ENCODE data around the gene SQSTM1. TPM values are rescaled to one million over a fixed set of nuclear protein-coding genes. Genes with fewer than 3 reads are reported as not detected.

Gene SQSTM1
- total and polyA plus RNA-seq, 2 donors (not counting 1 experiment from before 2014, with no cell fraction given): 212 to 1,894 TPM

DNA sequence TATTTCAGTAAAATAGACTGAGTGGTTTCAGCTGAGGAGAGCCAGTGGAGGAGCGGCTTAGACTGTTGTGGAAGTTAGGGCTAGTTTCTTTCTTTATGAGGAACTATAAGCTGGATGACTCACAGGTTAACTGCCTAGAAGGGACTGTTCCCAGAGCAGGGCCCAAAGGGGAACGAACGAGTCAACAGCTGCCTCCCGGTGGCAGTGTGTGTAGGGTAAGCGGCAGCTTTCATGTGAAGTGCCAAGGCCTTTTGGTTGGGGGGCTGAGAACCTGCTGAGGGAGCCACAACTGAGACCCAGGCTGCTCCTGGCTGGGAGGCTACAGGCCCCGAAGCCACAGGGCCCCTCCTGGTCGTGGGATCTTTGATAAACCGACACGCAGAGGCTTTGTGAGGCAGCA is 7.0 kb downstream of the SQSTM1 start:
- Histone ChIP-seq H3K27ac (ENCODE audit: insufficient read depth, low read length) (no peak overlapping the region), H3K9me3 (ENCODE audit: control insufficient read depth, insufficient read depth, low read depth, low read length) (no peaks in the 10 kb centered on the region), H2AFZ (ENCODE audit: low read length) (no peak overlapping the region), H3K79me2 (ENCODE audit: control insufficient read depth, insufficient read depth, low read length) (peaks cover 48% of the 10 kb centered on the region), H3K9ac (ENCODE audit: insufficient read depth, low read length) (no peak overlapping the region), H3K36me3 (ENCODE audit: control insufficient read depth, insufficient read depth, low read length) (peaks cover 55% of the 10 kb centered on the region), H3K4me3 (replicated peaks in 1 of 4; ENCODE audit: control extremely low read depth in 1 of 4, insufficient read depth in 1 of 4, low read depth in 3 of 4, low read length in 4 of 4) (peak overlapping the region in 1 of 4 experiments; percentile 20), H3K4me1 (ENCODE audit: control insufficient read depth, extremely low read depth, insufficient read depth, low read length) (peaks cover 11% of the 10 kb centered on the region), H4K20me1 (ENCODE audit: control insufficient read depth, extremely low read depth, insufficient read depth, low read length) (peaks cover 2% of the 10 kb centered on the region), H3K4me2 (ENCODE audit: extremely low read depth, insufficient read depth, low read length) (no peak overlapping the region), H3K27me3 (ENCODE audit: control insufficient read depth, insufficient read depth, low read length) (no peaks in the 10 kb centered on the region)
- DNase-seq (ENCODE audit: low read depth in 2 of 2): peak; percentile 41 to 49
- no peak for TF ChIP-seq EZH2 (IDR thresholded peaks at IDR 0.05; ENCODE audit: low read length, missing control alignments)
- TF ChIP-seq, protein P1, sequence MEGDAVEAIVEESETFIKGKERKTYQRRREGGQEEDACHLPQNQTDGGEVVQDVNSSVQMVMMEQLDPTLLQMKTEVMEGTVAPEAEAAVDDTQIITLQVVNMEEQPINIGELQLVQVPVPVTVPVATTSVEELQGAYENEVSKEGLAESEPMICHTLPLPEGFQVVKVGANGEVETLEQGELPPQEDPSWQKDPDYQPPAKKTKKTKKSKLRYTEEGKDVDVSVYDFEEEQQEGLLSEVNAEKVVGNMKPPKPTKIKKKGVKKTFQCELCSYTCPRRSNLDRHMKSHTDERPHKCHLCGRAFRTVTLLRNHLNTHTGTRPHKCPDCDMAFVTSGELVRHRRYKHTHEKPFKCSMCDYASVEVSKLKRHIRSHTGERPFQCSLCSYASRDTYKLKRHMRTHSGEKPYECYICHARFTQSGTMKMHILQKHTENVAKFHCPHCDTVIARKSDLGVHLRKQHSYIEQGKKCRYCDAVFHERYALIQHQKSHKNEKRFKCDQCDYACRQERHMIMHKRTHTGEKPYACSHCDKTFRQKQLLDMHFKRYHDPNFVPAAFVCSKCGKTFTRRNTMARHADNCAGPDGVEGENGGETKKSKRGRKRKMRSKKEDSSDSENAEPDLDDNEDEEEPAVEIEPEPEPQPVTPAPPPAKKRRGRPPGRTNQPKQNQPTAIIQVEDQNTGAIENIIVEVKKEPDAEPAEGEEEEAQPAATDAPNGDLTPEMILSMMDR (conservative IDR thresholded peaks at IDR 0.05 in 1 of 2, IDR thresholded peaks at IDR 0.05 in 1 of 2; ENCODE audit: low read depth in 1 of 2, low read length in 2 of 2): no peak

DNA sequence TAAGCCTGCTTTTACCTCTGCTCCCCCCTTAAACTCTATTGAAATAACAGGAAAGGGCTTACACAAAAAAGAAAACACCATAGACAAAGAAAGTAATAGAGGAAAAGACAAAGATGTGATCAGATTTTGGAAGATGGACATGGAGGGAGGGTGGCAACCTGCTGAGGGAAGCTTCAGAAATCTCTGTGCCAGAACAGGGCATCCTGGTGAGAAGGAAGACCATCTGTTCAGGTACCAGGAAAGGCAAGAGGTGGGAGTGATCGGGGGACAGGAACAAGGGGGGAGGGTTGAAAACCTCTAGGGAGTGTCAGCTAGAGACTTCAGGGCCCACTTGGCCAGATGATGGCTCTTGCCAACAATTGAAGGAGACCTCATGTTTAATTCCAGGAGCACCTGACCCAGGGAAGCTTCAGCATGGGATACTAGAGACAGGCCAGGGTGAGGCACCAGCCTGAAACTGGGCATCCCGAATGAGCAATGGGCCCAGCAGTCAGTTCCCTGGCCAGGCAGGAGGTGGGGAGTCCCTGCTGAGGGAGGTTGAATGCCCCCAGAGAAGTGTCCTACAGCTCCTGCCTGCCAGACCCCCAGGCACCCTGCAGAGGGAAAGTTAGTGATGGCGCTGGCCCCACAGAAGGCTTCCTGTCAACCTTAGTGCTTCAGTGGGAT is 8.2 kb downstream of the SQSTM1 start:
- Histone ChIP-seq H3K27me3 (ENCODE audit: control insufficient read depth, insufficient read depth, low read length) (no peaks in the 10 kb centered on the region), H3K36me3 (ENCODE audit: control insufficient read depth, insufficient read depth, low read length) (peaks cover 58% of the 10 kb centered on the region), H2AFZ (ENCODE audit: low read length) (no peak overlapping the region), H3K27ac (ENCODE audit: insufficient read depth, low read length) (no peak overlapping the region), H4K20me1 (ENCODE audit: control insufficient read depth, extremely low read depth, insufficient read depth, low read length) (no peaks in the 10 kb centered on the region), H3K4me3 (replicated peaks in 1 of 4; ENCODE audit: control extremely low read depth in 1 of 4, insufficient read depth in 1 of 4, low read depth in 3 of 4, low read length in 4 of 4) (no peak overlapping the region), H3K4me1 (ENCODE audit: control insufficient read depth, extremely low read depth, insufficient read depth, low read length) (peaks cover 4% of the 10 kb centered on the region), H3K9ac (ENCODE audit: insufficient read depth, low read length) (no peak overlapping the region), H3K79me2 (ENCODE audit: control insufficient read depth, insufficient read depth, low read length) (peaks cover 40% of the 10 kb centered on the region), H3K4me2 (ENCODE audit: extremely low read depth, insufficient read depth, low read length) (no peak overlapping the region), H3K9me3 (ENCODE audit: control insufficient read depth, insufficient read depth, low read depth, low read length) (no peaks in the 10 kb centered on the region)
- TF ChIP-seq, protein P1 (conservative IDR thresholded peaks at IDR 0.05 in 1 of 2, IDR thresholded peaks at IDR 0.05 in 1 of 2; ENCODE audit: low read depth in 1 of 2, low read length in 2 of 2): no peak
- TF ChIP-seq EZH2 (IDR thresholded peaks at IDR 0.05; ENCODE audit: low read length, missing control alignments): no peak
- DNase-seq (ENCODE audit: low read depth in 2 of 2): no peak

DNA sequence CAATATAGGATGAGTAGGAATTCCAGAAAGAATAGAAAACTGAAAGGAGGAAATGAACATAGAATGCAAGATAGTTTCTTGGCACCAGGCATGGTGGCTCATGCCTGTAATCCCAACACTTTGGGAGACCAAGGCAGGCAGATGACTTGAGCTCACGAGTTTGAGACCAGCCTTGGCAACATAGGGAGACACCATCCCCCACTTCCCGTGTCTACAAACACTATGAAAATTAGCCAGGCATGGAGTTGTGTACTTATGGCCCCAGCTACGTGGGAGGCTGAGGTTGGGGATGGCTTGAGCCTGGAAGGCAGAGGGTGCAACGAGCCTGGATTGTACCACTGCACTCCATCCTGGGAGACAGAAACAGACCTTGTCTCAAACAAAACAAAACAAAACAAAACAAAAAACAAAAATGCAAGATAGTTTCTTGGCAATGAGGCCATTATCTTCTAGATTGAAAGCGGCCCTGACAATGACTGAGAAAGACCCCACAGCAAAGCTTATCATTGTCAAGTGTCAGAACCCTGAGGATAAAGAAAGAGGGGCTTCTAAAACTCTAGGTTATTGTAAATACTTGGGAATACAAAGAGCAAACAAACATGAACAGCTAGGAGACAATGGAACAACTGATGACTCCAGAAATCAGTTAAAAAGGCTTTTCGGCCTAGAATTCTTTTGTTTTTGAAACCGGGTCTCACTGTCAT is 9.2 kb downstream of the SQSTM1 start:
- Histone ChIP-seq H3K36me3 (ENCODE audit: control insufficient read depth, insufficient read depth, low read length) (peaks cover 52% of the 10 kb centered on the region), H4K20me1 (ENCODE audit: control insufficient read depth, extremely low read depth, insufficient read depth, low read length) (no peaks in the 10 kb centered on the region), H3K9me3 (ENCODE audit: control insufficient read depth, insufficient read depth, low read depth, low read length) (no peaks in the 10 kb centered on the region), H3K4me3 (replicated peaks in 1 of 4; ENCODE audit: control extremely low read depth in 1 of 4, insufficient read depth in 1 of 4, low read depth in 3 of 4, low read length in 4 of 4) (no peak overlapping the region), H3K27me3 (ENCODE audit: control insufficient read depth, insufficient read depth, low read length) (no peaks in the 10 kb centered on the region), H3K4me2 (ENCODE audit: extremely low read depth, insufficient read depth, low read length) (no peak overlapping the region), H3K9ac (ENCODE audit: insufficient read depth, low read length) (no peak overlapping the region), H2AFZ (ENCODE audit: low read length) (no peak overlapping the region), H3K79me2 (ENCODE audit: control insufficient read depth, insufficient read depth, low read length) (peaks cover 30% of the 10 kb centered on the region), H3K27ac (ENCODE audit: insufficient read depth, low read length) (no peak overlapping the region), H3K4me1 (ENCODE audit: control insufficient read depth, extremely low read depth, insufficient read depth, low read length) (no peaks in the 10 kb centered on the region)
- DNase-seq (ENCODE audit: low read depth in 2 of 2): no peak
- TF ChIP-seq EZH2 (IDR thresholded peaks at IDR 0.05; ENCODE audit: low read length, missing control alignments): no peak
- TF ChIP-seq, protein P1 (conservative IDR thresholded peaks at IDR 0.05 in 1 of 2, IDR thresholded peaks at IDR 0.05 in 1 of 2; ENCODE audit: low read depth in 1 of 2, low read length in 2 of 2): no peak

Measured in fibroblast of lung (primary cell).